HCT116 (cell line): ENCODE data around the gene ULBP2. TPM values are rescaled to one million over a fixed set of nuclear protein-coding genes. Genes with fewer than 3 reads are reported as not detected.
"Not testable (repeated sequence)": the region's sequence is repeated elsewhere in the genome, so short reads cannot be mapped to it uniquely, and the experiment has no call there.

ENCODE experiments used
- ATAC-seq: fragments of 200-7000 bp; cut with Tn5 transposase; 2 replicates; pipeline ENCODE4 v1.9.1; 2020; ENCODE audit warnings: mild to moderate bottlenecking, moderate library complexity
- BruUV-seq: library from RNA; stranded (reverse); fragments of 400-500 nt; replicated peaks from 2 replicates; lab custom pipeline; 2021; lab: Mats Ljungman, UMichigan
- CTCF ChIA-PET: fragments of 300-600 bp; sonication (Branson Sonifier 250); formaldehyde crosslinking; loops from one replicate; lab custom pipeline; 2021; ENCODE audit warnings: antibody characterized with exemption; lab: Charles Lee
- POLR2A ChIA-PET: fragments of 300-600, 350-600 bp; sonication (Branson Sonifier 250); formaldehyde crosslinking; loops from one replicate; lab custom pipeline; 2021; ENCODE audit warnings: antibody characterized with exemption; lab: Charles Lee
- RAD21 ChIA-PET, 2 experiments: fragments of 300-600 bp; sonication (Branson Sonifier 250); formaldehyde crosslinking; loops; one replicate each; lab custom pipeline; 2023; ENCODE audit warnings: low total read pairs in 2 of 2; ENCODE audit not compliant: uncharacterized antibody in 2 of 2, unreplicated experiment in 2 of 2, low non-redundant PET in 1 of 2; lab: Charles Lee
- DNase-seq: peaks from one replicate; pipeline ENCODE4 v3.0.0-alpha.2; 2010; ENCODE audit warnings: low read depth, low spot score
- H2AFZ ChIP-seq: fragments of 200-600 bp; shearing (Covaris generic), sonication (generic); 2 replicates; pipeline ENCODE4 v1.6.1; 2017; ENCODE audit warnings: low read depth, mixed run types, mixed read lengths, antibody characterized with exemption, low read length; ENCODE audit not compliant: poor library complexity, severe bottlenecking
- H3K27ac ChIP-seq: 2 replicates; pipeline ENCODE4 v1.5.1; 2012; ENCODE audit warnings: low read depth, low read length
- H3K27me3 ChIP-seq: fragments of 200-600 bp; sonication (generic); 2 replicates; pipeline ENCODE4 v1.6.1; 2016; ENCODE audit warnings: mixed run types, low read length, mixed read lengths; ENCODE audit not compliant: insufficient read depth
- H3K36me3 ChIP-seq, 2 experiments: fragments of 200-500 bp in 1 of 2; fragments of 200-600 bp in 1 of 2; sonication (Bioruptor generic) in 1 of 2; sonication (generic) in 1 of 2; 2 replicates each; pipeline versions ENCODE4 v1.5.1 to v1.6.1; 2014 to 2016; ENCODE audit warnings: low read length in 2 of 2, inconsistent platforms in 1 of 2, mixed read lengths in 1 of 2, mixed run types in 1 of 2; ENCODE audit not compliant: insufficient read depth in 2 of 2, control insufficient read depth in 1 of 2
- H3K4me1 ChIP-seq, 2 experiments: fragments of 200-600 bp in 1 of 2; sonication (generic) in 1 of 2; 2 replicates each; pipeline versions ENCODE4 v1.5.1 to v1.6.1; 2012 to 2017; ENCODE audit warnings: low read length in 2 of 2, inconsistent platforms in 1 of 2, mild to moderate bottlenecking in 1 of 2, mixed read lengths in 1 of 2, mixed run types in 1 of 2, moderate library complexity in 1 of 2; ENCODE audit not compliant: insufficient read depth in 2 of 2, control insufficient read depth in 1 of 2
- H3K4me2 ChIP-seq: fragments of 200-600 bp; sonication (generic); 2 replicates; pipeline ENCODE4 v1.6.1; 2017; ENCODE audit warnings: mixed run types, low read length, mixed read lengths
- H3K4me3 ChIP-seq, 2 experiments: fragments of 200-600 bp in 1 of 2; sonication (generic) in 1 of 2; replicated peaks in 1 of 2; 2 replicates each; pipeline ENCODE4 v1.5.1; 2011 to 2016; ENCODE audit warnings: low read length in 2 of 2, control low read depth in 1 of 2, low read depth in 1 of 2, mild to moderate bottlenecking in 1 of 2, mixed read lengths in 1 of 2, mixed run types in 1 of 2
- H3K79me2 ChIP-seq: fragments of 200-600 bp; sonication (generic); 2 replicates; pipeline ENCODE4 v1.6.1; 2017; ENCODE audit warnings: mild to moderate bottlenecking, mixed run types, low read length, moderate library complexity, mixed read lengths; ENCODE audit not compliant: insufficient read depth
- H3K9ac ChIP-seq: fragments of 200-600 bp; sonication (generic); 2 replicates; pipeline ENCODE4 v1.6.1; 2016; ENCODE audit warnings: low read length, mixed read lengths
- H3K9me2 ChIP-seq: fragments of 200-600 bp; sonication (generic), shearing (Covaris generic); 2 replicates; pipeline ENCODE4 v1.6.1; 2017; ENCODE audit warnings: mixed run types, mild to moderate bottlenecking, moderate library complexity; ENCODE audit not compliant: insufficient read depth
- H3K9me3 ChIP-seq, 2 experiments: fragments of 200-500 bp in 1 of 2; fragments of 200-600 bp in 1 of 2; sonication (Bioruptor generic) in 1 of 2; sonication (generic) in 1 of 2; 2 replicates each; pipeline ENCODE4 v1.6.1; 2014 to 2017; ENCODE audit warnings: low read length in 2 of 2, mixed read lengths in 2 of 2, inconsistent platforms in 1 of 2, low read depth in 1 of 2, mild to moderate bottlenecking in 1 of 2, mixed run types in 1 of 2, moderate library complexity in 1 of 2; ENCODE audit not compliant: control insufficient read depth in 1 of 2, insufficient read depth in 1 of 2
- H4K20me1 ChIP-seq: fragments of 200-600 bp; sonication (generic), shearing (Covaris generic); 2 replicates; pipeline ENCODE4 v1.6.1; 2017; ENCODE audit warnings: mixed run types, mild to moderate bottlenecking, moderate library complexity; ENCODE audit not compliant: insufficient read depth
- intact Hi-C: fragments of 100-400 bp; cut with micrococcal nuclease; formaldehyde crosslinking; loops from 2 replicates; pipeline ENCODE4 v1.10.0; 2022
- total RNA-seq: library from RNA; stranded (reverse); gene quantifications from one replicate; pipeline ENCODE4 v1.2.1, GENCODE V29; 2021; ENCODE audit not compliant: unreplicated experiment

ULBP2 gene
- total RNA-seq, 1 experiment from 2014 or later: 10.2 TPM

DNA sequence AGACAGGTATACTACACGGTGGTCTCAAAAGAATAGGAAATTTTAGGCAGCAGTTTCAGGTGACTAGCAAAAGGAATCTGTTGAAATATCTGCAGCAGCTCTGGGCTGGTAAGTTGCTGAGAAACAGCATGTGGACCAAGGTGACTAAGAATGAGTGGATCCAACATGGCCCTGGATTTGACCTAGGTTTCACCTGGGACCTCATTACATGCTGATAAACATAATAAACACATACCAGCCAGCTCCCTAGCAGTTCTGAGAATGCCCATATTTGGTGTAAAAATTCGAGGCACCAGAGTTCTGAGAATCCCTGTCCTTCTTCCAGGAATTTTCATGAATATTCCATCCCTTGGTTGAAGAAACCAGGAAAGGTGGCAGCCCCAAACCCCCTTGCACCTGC lies 11.6 kb downstream of the ULBP2 start:
- H3K9ac ChIP-seq, DNase-seq, H3K27ac ChIP-seq, H3K4me1 ChIP-seq, BruUV-seq, H3K27me3 ChIP-seq, RAD21 ChIA-PET, H3K36me3 ChIP-seq, H3K4me3 ChIP-seq, intact Hi-C loops, ATAC-seq, H3K9me3 ChIP-seq, POLR2A ChIA-PET, H4K20me1 ChIP-seq, CTCF ChIA-PET, H3K79me2 ChIP-seq, H3K9me2 ChIP-seq, H2AFZ ChIP-seq, H3K4me2 ChIP-seq: not testable (repeated sequence)

DNA sequence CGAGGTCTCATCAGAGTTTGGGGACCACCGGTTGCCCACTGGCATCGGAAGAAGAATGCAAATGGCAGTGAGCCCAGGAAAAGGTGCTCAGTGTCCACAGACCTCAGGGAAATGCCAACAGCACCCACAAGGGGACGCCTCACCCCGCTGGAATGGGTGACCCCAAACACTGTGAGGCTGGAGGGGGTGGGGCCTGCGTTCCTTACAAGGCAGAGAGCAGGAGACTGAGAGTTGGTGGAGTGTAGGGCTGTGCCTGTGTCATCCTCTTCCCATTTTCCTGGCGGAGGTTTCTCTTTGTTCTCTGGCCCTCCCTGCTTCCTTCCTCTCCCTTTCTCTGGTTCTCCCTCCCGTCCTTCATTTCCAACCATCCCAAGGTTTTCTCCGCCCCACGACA lies 12.1 kb downstream of the ULBP2 start:
- DNase-seq, H3K4me3 ChIP-seq, RAD21 ChIA-PET, CTCF ChIA-PET, H3K9me3 ChIP-seq, intact Hi-C loops, H3K36me3 ChIP-seq, H3K27ac ChIP-seq, H3K79me2 ChIP-seq, H3K4me2 ChIP-seq, H4K20me1 ChIP-seq, H3K9ac ChIP-seq, H2AFZ ChIP-seq, H3K27me3 ChIP-seq, POLR2A ChIA-PET, H3K4me1 ChIP-seq, BruUV-seq, H3K9me2 ChIP-seq: not testable (repeated sequence)
- ATAC-seq: peak; percentile 91

DNA sequence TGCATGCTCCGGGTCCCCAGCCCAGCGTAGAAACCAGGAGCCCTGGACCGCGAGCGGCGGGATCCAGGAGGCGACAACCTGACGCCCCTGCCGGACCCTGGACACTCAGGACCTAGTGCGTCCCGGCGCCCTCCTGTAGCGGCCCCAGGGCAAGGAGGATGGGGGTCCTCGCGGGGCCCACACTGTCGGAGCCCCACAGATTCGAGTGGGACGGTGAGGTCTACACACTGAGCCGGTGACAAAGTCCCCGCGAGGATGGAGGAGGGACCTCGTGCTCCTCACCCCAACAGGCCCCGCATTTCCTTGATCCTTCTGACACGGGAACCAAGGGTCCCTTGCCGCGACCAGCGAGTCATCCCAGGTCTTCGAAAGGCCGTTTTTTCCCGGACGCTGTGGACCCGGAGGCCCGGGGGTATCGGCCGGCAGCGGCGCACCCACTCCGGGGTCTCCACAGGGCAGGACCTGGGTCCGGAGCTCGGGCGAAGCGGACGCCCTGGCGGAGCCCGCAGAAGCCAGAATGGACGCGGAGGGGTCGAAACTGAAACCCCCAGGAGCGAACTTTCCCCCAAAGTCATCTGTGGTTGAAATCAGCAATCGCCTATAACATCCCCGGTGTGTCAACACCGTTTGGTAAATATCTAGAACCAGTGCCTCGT lies 12.6 kb downstream of the ULBP2 start:
- H3K79me2 ChIP-seq, DNase-seq, BruUV-seq, H3K9ac ChIP-seq, H3K9me3 ChIP-seq, ATAC-seq, intact Hi-C loops, H3K4me1 ChIP-seq, H3K27ac ChIP-seq, H4K20me1 ChIP-seq, H3K36me3 ChIP-seq, RAD21 ChIA-PET, POLR2A ChIA-PET, H2AFZ ChIP-seq, H3K4me2 ChIP-seq, H3K4me3 ChIP-seq, CTCF ChIA-PET, H3K27me3 ChIP-seq, H3K9me2 ChIP-seq: not testable (repeated sequence)

DNA sequence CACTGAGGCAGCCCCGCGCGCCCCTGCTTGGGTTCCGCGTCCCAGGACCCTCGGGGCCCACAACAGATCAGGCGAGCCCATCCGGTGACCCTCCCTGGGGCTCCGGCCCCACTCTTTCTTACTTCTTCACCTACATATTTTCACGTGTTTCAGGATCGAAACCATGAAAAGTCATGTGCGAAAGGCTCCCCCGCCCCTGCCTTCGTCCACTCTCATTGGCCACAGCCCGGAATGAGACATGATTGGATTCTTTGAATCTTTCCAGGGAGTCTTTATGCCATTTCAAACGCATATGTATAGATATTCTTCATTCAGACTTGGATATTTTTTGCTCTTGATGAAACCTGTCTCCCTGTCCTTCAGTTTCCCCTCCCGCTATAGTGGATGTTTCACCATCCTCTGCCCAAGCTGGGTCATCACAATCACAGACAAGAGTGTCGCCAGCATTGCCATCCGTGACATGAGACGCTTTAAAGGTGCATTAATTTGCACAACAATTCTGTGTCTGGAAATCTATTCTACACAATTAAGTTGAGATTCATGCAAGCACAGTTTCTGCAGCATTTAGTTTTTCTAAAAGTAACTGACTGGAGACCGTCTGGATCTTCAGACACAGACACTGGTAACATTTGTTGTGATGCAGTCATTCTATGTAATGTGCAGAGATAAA lies 13.3 kb downstream of the ULBP2 start:
- RAD21 ChIA-PET, BruUV-seq, intact Hi-C loops, H4K20me1 ChIP-seq, H3K9me2 ChIP-seq, H3K27me3 ChIP-seq, ATAC-seq, CTCF ChIA-PET, H3K36me3 ChIP-seq, H3K4me1 ChIP-seq, H3K27ac ChIP-seq, H3K9me3 ChIP-seq, H3K4me3 ChIP-seq, DNase-seq, H3K79me2 ChIP-seq, H2AFZ ChIP-seq, POLR2A ChIA-PET, H3K4me2 ChIP-seq, H3K9ac ChIP-seq: not testable (repeated sequence)
